Skin epidermis (tissue), 12 donors: ENCODE data around the gene KLF6.
"Not testable (repeated sequence)": the region's sequence is repeated elsewhere in the genome, so short reads cannot be mapped to it uniquely, and the experiment has no call there.

ENCODE experiments used
- H3K27ac ChIP-seq, 21 experiments: fragments of 200-600 bp; sonication (generic) in 11 of 21; one replicate each; pipeline ENCODE4 v1.5.0; 2020; ENCODE audit warnings: mild to moderate bottlenecking in 3 of 21, inconsistent platforms in 2 of 21, moderate library complexity in 2 of 21
- H3K4me3 ChIP-seq, 7 experiments: fragments of 200-600 bp; sonication (generic) in 2 of 7; one replicate each; pipeline ENCODE4 v1.5.0; 2020; ENCODE audit warnings: inconsistent platforms in 2 of 7, mild to moderate bottlenecking in 2 of 7, moderate library complexity in 1 of 7

The KLF6 gene

DNA sequence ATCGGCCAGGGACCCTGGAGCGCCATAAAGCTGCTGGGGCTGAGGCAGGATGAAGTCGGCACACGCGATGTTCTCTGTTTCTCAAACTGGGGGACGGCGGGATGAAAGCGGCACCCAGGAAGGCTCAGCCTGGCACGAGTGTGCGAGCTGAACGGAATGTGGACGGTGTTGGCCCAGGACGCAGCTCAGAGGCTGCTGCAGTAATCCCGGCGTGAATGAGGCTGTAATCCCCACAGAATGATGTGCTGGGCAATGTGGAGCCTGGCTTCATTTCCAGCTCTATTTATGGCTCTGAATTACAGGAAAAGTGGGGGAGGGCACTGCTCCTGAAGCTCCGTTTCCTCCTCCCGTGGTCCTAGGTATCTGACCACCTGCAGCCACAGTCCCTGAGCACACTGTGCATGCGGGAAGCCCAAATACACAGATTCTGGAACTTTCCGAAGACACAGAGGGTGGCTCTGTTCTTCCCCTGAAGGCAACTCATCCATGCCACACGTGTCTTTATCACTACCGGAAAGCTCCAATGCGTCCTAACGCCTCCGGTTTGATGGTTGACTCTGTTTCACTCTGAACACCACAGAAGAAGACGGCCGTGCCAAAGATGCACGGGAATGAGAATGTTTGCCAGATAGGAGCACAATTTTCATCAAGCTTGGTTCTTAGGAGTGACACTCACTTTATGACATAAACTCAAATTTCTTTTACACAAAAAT is 37.6 kb downstream of the KLF6 start:
- Histone ChIP-seq H3K4me3 (no peak overlapping the region), H3K27ac (peak overlapping the region in 2 of 21 experiments; percentile 19 to 54)

DNA sequence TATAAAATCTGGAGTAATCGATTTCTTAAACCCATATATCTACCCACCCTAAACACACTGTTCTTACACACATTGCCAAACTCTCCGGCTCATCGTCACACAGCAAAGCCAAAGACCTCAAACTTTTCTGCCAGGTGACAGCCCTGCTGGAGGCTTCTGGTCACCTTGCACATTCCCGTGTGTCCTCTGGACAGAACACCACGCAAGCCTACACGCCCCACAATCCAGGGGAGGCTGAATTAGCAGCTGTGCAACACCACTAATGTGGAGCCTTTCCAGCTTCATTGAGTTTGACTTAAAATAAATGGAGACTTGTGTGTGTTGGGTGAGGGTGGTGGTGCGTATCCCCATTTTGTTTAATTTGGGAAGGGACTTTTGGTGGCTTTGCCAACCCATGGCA is 38.4 kb downstream of the KLF6 start:
- Histone ChIP-seq H3K4me3 (no peak overlapping the region), H3K27ac (no peak overlapping the region)

DNA sequence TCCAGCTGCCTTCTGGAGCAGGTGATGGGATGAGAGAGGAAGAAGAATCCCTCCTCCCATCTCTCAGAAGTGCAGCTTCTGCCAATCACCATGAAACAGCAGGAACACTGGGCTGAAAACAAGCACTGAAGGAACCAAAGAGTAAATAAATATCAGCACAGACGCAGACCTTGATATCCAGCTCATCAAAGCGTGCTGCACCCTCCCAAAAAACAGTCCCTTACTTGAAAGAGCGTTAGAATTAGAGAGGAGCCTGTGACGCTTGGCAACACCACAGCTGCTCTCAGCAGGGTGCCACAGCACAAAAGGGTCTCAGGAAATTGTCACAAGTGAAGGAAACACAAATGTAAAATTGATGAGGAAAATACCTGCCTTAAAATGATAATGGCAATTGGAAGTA is 39.5 kb downstream of the KLF6 start:
- Histone ChIP-seq H3K4me3 (no peak overlapping the region), H3K27ac (no peak overlapping the region)

GRCh38 chr10:3741688-3742461 is 43.1 kb downstream of the KLF6 start:
- no peak overlapping the region for H3K4me3 ChIP-seq
- H3K27ac ChIP-seq, result peak overlapping the region in 19 of 21 experiments; percentile 1 to 88 (median 59)

- H3K27ac ChIP-seq, result peak overlapping the region in 7 of 21 experiments; percentile 9 to 80 (median 44)
- no peak overlapping the region for H3K4me3 ChIP-seq
Observed at GRCh38 chr10:3740157-3740871, 44.7 kb downstream of the KLF6 start.

DNA sequence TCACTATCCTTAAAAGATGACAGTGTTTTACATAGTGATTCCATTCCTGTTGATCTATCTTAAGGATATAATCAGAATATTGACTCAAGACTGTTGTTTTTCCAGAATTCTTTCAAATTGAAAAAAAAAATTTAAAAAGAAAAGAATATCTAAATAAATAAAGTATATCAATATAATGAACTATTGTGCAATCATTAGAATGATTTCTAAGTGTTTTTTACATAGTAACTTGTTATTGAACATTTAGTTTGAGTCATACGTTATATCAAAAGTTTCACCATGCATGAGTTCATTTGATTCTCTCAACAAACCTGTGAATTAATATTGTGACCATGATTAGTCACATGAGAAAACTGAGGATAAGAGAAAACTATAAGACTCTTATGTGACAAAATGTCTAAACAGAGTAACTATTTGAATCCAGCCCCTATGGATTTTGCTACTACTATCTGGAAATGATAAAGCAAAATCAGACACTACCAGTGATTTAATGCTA is 46.1 kb downstream of the KLF6 start:
- Histone ChIP-seq H3K4me3 (no peak overlapping the region), H3K27ac (no peak overlapping the region)

DNA sequence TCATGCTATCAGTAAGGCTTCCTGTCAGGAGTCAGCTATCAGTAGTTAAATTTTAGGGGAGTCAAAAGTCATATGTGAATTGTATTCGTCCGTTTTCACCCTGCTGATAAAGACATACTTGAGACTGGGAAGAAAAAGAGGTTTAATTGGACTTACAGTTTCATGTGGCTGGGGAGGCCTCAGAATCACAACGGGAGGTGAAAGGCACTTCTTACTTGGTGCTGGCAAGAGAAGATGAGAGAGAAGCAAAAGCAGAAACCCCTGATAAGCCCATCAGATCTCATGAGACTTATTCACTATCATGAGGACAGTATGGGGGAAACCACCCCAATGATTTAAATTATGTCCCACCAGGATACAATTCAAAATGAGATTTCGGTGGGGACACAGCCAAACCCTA is 47.1 kb downstream of the KLF6 start:
- Histone ChIP-seq H3K4me3 (no peak overlapping the region), H3K27ac (no peak overlapping the region)

- H3K27ac ChIP-seq, result no peak overlapping the region
- H3K4me3 ChIP-seq, result no peak overlapping the region
Observed at GRCh38 chr10:3735175-3735574, 49.8 kb downstream of the KLF6 start.

DNA sequence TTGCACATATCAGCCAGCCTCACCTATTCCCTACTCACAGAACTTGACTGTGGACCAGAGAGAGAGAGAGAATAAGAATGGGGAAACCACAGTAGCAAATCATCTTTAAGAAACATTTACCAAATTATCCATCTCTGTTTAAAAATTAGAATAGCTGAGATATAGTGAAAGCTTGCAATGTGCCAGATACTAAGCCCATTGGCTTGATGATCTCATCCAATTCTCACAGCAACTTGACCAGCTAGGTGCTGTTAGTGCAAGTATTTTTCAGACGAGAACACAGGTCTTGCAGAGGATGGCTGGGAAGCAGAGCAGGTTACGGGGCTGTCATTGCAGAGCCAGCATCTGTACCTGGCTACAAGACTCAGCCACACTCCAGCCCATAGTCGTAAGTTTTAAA is 50.9 kb downstream of the KLF6 start:
- no peak overlapping the region for H3K27ac ChIP-seq
- no peak overlapping the region for H3K4me3 ChIP-seq

GRCh38 chr10:3732183-3732582 is 52.8 kb downstream of the KLF6 start:
- H3K4me3 ChIP-seq, H3K27ac ChIP-seq: not testable (repeated sequence)

- Histone ChIP-seq H3K27ac (no peak overlapping the region), H3K4me3 (no peak overlapping the region)
Observed at GRCh38 chr10:3729397-3729976, 55.5 kb downstream of the KLF6 start.

GRCh38 chr10:3728563-3728962 is 56.4 kb downstream of the KLF6 start:
- Histone ChIP-seq H3K27ac (no peak overlapping the region), H3K4me3 (no peak overlapping the region)

DNA sequence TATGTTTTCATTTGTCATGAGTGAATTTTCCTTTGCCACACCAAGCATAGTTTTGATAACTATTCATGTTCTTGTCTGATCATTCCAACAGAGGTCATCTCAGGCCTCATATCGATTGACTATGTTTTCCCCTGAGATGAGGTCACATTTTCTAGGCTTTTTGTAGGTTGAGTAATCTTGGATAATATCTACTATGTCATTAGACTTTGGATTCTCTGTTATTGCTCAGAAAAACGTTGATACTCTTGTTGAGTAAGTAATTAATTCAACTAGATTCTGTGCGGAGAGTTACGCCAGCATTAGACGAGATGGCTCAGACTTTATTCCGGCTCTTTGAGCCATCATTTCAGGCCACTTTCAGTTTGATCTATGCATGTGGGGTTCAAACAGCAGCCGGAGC is 57.7 kb downstream of the KLF6 start:
- no peak overlapping the region for H3K4me3 ChIP-seq
- H3K27ac ChIP-seq, result no peak overlapping the region
